Hepatocyte (in vitro differentiated cells): ENCODE measurements around the gene DHRS1.

Experiments used
- CTCF ChIP-seq: fragments of 200-600 bp; sonication (generic); IDR thresholded peaks from 2 replicates; pipeline ENCODE4 v1.5.1; 2016; ENCODE audit warnings: antibody characterized with exemption, mild to moderate bottlenecking; ENCODE audit not compliant: poor library complexity
- EZH2 ChIP-seq: fragments of 200-600 bp; sonication (generic); IDR thresholded peaks from 2 replicates; pipeline ENCODE4 v1.6.1; 2016; ENCODE audit warnings: antibody characterized with exemption, mild to moderate bottlenecking, borderline replicate concordance
- EZH2phosphoT487 ChIP-seq: fragments of 200-600 bp; sonication (generic); IDR thresholded peaks from one replicate; pipeline ENCODE4 v1.6.1; 2018; ENCODE audit warnings: antibody characterized with exemption, mild to moderate bottlenecking, low read depth, moderate library complexity; ENCODE audit not compliant: unreplicated experiment, severe bottlenecking

GRCh38 chr14:24316597-24316950, 17.0 kb upstream of the DHRS1 start:
- TF ChIP-seq CTCF (no peak), EZH2 (no peak), EZH2phosphoT487 (no peak)
